Measurements from ENCODE around the gene NUDT21.
"Not testable (repeated sequence)": the region's sequence is repeated elsewhere in the genome, so short reads cannot be mapped to it uniquely, and the experiment has no call there.

The NUDT21 gene
- 33.8 reads per million, percentile 59 among the genes with 10 or more reads in this experiment for total RNA-seq

DNA sequence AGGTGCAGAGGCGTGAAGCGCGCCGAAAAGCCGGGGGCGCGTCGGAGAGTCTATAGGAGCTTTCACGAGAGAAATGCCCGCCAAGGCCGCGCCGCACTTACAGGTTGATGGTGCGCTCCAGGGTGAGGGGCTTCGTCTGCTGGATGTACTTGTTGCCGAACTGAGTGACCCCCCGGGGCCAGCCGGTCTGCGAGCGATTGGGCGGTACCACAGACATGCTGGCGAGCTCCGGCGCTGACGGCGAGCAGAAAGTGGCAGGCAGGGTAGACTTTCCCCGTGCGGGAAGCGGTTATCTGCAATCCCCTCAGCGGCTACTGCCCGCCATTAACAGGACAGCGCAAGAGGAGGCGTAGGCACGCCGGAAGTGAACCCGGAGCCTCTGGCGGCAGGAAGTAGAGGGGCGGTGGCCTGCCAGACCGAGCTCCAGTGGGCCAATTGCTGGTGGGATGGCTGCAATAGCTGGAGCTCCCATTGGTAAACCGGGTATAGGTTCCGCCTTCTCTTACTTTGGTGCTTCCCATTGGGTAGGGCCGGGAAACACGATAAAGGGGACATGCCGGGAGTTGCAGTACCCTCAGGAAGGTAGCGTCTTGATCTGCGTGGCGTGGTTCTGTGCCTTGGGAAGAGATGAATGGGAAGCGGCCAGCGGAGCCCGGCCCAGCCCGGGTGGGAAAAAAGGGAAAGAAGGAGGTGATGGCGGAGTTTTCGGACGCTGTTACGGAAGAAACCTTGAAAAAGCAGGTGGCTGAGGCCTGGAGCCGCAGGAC is at the start of gene NUDT21, which contains the start of gene OGFOD1:
NUDT21 (minus strand) TSS at position 347 of the 767 bp plus-strand sequence; CDS start at position 217, 130 bp downstream.
OGFOD1 (plus strand) TSS at position 569 of the 767 bp plus-strand sequence; CDS start at position 628, 59 bp downstream.
- peak; percentile 89 for DNase-seq

DNA sequence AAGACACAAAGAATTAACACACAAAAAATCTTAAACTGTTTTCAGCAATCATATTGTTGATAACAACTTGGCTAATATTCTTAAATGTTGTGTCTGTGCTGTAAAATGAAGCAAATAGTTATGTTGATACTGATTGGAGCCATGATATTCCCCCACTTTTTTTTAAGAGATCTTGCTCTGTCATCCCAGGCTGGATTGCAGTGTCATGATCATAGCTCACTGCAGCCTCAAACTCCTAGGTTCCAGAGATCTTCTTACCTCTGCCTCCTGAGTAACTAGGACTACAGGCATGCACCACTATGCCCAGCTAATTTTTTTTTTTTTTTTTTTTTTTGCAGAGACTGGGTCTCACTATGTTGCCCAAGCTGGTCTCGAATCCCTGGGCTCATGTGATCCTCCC is 42.7 kb upstream of the NUDT21 start:
- no peak for DNase-seq

DNA sequence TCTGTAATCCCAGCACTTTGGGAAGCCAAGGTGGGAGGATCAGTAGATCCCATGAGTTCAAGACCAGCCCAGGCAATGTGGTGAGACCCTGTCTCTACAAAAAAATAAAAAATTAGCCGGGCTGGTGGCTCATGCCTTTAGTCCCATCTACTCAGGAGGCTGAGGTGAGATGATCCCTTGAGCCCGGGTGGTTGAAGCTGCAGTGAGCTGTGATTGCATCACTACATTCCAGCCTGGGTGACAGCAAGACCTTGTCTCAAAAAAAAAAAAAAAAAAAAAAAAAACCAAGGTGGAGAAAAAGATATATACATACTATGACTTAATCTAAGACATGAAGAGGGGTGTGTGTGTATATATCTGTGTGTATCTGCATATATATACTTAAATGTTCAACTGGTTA is 42.0 kb upstream of the NUDT21 start:
- DNase-seq = no peak

DNA sequence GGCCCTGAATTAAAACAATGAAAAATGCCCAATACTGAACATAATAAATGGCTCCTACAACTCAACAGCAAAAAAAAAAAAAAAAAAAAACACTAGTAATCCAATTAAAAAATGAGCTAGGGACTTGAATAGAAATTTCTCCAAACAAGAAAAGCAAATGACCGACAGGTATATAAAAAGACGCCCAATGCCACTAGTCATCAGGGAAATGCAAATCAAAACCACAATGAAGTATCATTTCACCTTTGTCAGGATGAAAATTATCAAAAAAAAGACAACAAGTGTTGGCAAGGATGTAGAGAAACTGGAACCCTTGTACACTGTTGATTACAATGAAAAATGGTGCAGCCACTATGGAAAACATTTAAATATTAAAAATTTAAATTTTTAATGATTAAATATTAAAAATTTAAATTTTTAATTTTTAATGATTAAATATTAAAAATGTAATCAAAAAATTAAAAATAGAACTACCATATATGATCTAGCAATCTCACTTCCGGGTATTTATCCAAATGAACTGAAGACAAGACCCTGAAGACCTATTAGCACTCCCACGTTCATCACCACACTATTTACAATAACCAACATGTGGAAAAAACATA is 40.6 kb upstream of the NUDT21 start:
- no peak for DNase-seq

DNA sequence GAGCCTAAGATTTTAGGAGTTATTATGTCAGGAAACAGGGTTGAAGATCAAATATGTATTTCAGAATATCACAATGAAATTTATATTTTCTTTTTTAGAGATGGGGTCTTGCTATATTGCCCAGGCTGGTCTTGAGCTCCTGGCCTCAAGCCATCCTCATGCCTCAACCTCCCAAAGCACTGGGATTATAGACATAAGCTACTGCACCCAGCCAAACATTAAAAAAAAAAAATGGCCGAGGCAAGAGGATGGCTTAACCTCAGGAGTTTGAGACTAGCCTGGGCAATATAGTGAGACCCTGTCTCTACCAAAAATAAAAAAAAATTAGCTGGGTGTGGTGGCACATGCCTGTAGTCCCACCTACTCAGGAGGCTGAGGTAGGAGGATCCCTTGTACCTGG is 37.7 kb upstream of the NUDT21 start:
- not testable (repeated sequence) for DNase-seq

DNA sequence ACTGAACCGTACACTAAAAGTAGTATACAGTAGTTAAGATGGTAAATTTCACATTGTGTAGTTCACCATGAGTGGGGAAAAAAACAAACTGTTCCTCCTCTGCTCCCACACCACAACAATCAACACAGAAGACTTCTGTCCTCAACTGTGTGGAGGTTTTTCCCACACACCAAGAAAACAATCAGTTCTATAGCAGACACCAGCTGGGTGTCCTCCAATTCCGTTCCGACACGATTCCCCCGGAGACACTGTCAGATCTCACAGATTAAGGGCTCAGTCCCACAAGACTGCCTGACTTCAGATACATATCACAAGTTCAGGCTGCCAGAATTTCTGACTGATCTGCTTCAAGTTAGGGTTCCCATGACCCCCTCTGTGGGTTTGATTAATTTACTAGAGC is 36.9 kb upstream of the NUDT21 start:
- DNase-seq = no peak

DNA sequence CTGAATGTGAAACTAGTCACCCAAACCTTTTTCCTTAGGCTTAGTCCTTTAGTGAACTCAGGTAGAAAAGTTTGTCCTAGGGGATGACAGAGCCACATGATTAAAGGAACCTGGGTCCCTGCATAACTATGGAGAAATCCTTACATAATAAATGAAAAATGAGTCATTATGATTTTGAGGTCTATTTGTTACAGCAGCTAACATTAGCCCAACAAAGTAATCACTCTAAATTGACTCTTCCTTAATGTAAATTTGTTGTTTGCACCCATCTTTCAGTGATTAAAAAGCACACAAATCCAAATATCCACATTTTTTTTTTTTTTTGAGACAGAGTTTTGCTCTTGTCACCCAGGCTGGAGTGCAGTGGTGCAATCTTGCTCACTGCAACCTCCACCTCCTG is 32.3 kb upstream of the NUDT21 start:
- DNase-seq = no peak

DNA sequence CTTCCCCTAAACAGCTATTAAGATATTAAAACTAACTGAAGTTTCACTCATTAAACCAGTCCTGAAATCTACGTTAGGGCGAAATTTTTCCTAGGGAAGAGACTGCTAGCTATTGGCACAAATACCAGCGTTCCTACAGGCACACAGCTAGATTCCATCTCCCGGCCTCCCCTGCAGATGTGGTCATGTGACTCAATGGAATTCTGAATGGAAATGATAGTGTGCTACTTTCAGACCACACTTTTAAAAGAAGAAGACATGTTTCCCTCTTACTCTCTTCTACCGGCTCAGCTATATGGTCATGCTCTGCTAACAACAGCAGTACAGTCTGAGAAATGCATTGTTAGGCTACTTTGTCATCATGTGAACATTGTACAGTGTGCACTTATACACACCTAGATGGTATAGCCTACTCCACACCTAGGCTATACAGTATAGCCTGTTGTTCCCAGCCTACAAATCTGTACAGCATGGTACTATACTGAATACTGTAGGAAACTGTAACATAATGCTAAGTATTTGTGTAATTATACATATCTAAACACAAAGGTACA is 31.6 kb upstream of the NUDT21 start:
- no peak for DNase-seq

DNA sequence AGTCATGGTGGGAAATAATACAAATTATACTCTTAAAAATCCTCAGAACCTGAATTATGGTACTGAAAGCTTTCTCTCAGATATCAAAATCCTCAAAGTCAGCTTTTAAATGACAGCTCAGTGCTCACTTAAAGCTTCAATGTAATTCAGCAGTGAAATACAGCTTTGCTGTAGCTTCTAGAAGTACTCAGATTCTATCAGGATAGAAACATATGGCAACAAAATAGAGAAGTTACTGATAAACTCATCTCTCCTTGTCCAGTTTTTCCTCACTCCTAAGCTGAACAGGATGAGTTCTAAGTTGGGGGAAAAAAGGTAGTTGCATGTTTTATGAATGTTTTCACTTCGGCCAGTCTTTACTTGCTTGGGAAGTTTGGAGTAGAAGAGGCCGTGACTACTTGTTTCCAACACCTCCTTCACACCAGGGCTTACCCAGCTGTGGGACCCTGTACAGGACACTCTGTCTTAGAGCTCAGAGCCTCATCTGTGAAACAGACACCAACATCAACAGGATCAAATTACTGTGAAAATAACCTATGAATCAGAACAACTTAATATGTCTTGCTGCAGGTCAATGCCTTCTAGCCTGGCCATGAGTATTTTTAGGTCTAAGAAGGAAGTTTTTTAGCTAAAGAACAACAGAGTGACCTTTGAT is 30.5 kb upstream of the NUDT21 start:
- DNase-seq = no peak

DNA sequence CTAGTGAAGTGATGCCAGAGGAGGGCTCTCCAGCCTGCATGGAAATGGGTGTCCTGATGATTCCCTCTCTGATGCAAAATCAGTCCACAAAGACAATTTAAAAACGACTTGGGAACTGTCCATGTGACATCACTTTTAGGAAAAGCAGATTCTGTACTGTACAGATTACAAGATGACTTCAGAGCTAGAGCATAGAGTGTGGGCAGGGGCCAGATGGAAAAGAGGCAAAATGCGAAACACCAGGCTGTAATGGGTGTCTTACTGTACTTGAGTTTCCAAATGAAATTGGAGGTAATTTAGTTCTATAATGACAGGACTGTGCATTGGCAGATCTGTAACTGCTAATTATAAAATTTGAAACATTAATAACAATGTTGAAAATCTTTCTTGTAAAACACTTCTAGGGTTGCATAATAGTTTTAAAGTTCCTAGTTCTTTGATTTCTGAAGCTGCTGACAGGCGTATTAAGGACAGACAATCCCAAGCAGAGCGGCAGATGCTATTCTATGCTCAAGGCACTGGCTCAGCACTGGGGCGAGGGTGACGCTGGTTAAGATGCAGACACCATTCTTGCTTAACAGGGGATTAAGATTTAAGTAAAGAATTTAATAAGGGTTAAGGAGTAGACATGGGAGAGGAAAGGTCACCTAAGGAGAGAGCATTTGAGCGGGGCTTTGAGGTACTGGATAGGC is 29.8 kb upstream of the NUDT21 start:
- DNase-seq = no peak

DNA sequence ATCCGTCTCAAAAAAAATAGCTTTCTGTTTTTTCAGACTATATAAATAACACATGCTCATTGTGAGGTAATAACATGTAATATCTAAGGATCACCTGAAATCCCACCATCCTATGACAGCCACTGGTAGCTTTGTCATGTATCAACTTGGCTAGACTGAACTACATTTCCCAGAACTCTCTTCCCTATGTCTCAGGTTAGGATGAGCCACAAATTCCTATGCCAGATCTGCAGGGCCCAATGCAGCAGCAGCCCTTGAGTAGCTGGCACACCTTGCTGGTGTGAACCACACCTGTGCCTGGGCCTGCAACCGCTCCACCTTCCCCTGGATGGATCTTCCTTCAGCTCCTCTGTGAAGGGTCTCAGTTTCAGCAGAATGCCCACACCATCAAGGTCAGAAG is 28.3 kb upstream of the NUDT21 start:
- DNase-seq = no peak

DNA sequence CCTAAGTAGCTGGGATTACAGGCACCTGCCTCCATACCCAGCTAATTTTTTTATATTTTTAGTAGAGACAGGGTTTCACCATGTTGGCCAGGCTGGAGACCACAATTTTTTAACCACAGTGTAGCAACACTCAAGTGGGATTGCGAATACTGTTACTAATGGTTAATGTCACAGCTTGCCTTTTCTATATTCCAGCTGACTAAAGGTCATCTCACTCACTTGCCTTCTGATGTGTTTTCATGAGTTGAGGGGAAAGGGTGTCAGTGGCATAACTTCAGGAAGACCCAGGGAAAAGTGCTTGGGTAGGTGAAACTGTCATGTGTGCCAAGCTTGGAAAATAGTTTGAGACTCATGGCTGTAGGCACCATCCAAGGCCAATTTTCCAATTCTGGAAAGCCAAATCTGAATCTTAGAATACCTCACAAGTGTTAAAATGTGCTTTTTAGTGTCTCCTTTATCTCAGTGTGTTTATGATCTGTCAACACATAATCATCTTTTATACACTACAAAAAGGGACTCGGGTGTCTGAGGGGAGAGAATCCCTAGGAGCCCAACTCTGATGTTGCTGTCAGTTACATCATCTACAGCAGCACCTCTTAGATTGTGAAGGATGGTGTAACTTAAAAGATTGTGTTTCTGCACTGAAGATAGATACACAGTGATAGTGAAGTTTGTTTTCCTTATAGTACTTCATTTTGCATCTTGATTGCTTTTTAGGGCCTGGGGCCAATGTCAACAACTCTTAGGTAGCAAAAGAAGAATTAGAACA is 27.3 kb upstream of the NUDT21 start:
- no peak for DNase-seq

DNA sequence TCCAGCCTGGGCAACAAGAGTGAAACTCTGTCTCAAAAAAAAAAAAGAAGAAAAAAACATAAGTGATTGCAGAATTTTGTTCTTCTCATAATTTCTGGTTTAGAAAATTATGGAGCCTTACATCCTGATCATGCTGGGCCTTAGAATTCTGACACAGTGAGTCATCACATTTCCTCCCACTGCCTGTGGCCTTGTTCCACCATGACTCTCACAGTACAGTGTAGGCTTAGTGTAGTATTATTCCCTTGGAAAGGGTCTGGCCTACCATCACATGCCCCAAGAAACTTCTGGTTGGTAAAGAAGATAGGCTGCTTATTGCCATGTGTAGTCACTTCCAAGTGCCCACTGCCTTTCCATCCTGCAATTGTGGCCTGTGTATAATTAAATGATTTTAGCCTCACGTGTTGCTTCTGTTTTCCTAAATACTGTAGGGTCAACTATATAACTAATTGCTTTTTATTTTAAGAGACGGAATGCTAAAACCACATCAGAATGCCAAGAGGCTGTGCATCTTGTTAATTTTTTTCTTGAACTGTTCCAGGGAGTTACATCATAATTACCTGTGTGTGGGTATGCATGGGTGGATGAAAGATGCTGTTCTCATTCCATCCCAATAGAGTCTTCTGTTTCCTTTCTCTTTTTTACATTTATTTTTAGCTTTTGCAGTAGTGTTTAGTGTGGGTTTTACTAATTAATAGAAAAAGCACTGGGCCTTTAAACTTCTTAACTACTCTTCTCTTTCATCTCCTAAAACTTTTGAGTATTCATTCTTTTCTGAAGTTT is 26.2 kb upstream of the NUDT21 start:
- DNase-seq = no peak

DNA sequence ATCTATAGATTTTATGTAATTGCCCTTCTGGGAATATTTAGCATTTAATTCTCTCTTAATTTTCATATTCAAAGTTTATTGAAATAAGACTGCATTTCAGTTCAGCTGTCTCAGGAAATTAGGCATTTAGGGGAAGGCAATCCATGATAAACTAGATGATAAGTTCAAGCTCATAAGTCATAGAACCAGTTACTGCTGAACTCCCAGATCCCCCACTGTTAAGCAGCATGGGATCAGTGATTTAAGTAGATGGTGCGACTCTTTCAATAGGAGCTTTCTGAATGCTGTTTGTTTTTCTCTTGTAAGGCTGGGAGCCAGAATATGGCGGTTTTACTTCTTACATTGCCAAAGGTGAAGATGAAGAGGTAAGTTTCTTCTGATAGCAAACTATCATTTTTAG is 24.1 kb upstream of the NUDT21 start:
- DNase-seq = no peak

DNA sequence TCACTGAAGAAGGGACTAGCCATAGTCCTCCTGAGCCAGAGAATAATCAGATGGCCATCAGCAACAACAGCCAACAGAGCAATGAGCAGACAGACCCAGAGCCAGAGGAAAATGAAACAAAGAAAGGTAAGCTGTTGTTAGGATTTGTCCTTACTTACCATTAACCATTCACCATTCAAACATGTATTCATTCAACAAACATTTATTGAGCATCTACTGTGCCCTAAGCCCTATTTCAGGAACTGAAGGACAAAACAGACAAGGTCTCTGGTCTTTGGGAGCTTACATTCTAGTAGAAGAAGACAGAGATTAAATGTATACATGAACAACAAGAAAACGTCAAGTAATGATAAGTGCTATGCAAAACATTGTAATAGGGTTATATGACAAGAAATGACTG is 19.5 kb upstream of the NUDT21 start:
- DNase-seq = no peak

DNA sequence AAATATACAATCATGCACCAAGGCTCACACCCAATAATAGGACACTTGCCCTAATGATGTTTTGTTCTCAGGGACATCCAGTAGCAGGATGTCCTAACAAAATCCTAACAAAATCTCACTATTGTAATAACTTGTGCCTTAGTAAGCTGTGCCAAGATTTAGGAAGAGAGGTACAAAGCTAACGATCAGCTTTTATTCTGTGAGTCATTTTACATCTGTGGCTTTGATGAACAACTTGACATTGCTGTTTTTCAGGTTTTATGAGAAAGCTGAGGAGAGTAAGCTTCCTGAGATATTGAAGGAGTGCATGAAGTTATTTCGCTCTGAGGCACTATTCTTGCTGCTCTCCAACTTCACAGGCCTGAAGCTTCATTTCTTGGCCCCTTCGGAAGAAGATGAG is 19.1 kb upstream of the NUDT21 start:
- no peak for DNase-seq

DNA sequence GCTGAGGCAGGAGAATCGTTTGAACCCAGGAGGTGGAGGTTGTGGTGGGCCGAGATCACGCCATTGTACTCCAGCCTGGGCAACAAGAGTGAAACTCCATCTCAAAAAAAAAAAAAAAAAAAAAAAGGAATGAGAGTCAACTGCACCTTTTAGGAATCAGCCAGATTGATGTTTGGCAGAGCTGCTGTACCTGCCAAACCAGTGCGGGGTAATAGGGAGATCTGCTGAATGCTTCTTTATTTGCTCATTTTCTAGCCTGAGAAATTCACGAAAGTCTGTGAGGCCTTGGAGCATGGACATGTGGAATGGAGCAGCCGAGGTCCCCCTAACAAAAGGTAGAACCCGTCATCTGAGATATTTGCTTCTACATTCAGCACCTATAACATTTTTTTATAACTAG is 18.6 kb upstream of the NUDT21 start:
- DNase-seq = no peak

DNA sequence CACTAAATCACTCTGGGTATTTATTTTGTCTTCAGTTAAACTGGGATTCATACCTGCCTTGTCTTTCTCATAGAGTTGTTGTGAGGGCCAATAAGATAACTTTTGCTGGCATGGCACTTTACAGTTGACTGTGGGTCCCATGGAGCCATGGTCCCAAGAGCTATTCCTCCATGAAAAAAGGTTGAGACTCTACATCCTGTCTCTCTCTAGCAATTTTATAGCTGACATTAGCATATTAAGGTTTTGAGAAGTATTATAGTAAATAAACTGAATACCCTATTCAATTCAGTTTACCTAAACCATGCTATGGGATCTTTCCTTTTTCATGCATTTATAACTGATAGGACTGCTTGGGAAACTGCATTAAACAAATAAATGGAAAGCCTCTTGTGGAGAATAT is 17.7 kb upstream of the NUDT21 start:
- DNase-seq = no peak

DNA sequence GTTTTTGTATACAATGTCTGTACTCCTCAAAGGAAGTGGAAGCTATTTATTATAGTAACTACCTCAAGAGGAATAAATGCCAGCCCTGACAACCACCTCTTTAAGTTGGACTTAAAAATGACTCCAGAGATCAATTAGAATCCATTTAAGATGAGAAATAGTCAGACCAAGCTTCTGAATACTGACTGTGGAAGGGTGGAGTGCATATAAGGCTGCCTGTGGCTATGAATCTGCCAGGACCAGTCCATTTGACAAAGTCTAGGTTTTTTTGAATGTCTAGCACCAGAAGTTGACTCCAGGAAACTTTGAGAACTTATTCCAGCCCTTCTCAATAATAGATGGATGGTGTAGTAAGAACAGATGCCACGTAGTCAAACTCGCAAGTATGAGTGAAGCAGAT is 15.2 kb upstream of the NUDT21 start:
- no peak for DNase-seq

DNA sequence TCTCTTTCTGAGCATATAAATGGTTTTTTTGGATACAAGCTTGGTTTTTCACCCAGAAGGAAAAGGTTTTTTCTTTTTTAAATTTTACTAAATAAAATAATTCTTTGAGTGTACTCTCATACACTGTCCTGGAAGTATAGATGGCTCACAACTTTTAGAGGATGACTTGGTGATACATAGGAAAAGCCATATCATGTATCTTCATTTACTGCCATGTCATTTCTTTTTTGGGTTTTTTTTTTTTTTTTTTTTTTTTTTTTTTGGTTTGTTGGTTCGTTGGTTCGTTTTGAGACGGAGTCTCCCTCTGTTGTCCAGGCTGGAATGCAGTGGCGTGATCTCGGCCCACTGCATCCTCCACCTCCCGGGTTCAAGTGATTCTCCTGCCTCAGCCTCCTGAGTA is 12.0 kb upstream of the NUDT21 start:
- no peak for DNase-seq

DNA sequence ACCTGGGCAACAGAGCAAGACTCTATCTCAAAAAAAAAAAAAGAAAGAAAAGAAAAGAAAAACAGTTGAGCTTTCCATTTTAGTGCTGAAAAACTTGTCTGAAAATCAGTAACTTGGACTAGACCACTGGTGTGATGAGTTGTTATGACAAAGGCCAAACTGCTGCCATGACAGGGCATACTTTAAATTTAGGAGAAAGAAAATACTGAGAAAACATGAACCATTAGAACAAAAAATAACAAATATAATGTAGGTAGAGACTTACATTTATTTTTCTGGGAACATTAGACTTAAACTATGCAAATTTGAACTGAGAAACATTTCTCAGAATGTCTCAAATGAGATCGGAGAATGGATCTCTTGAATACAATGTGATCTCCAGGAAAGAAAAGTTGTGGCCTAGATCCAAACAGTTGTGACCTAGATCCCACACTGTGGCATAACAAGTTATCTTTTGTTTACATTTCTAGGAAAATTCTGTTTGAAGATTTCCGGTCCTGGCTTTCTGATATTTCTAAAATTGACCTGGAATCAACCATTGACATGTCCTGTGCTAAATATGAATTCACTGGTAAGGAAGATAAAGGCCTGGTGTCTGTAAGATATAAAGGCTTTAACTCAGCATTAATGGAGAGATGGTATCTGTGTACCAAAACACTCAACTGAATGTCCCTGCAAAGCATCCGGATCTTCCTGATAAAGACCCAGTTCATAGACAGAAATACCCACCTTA is 11.1 kb upstream of the NUDT21 start:
- no peak for DNase-seq
